Liver (tissue), 3 donors: ENCODE data around the gene NCAPH2.

Experiments
- CTCF ChIP-seq: fragments of 150-350 bp; IDR thresholded peaks from 2 replicates; pipeline ENCODE4 v1.5.1; 2017; ENCODE audit warnings: improper control_type of control experiment, low read depth, low read length; ENCODE audit not compliant: missing input control
- RAD21 ChIP-seq, 2 donors: IDR thresholded peaks; 2 replicates each; pipeline ENCODE4 v1.6.1; 2016; ENCODE audit warnings: antibody characterized with exemption in 2 of 2, mild to moderate bottlenecking in 2 of 2
- REST ChIP-seq: IDR thresholded peaks from 2 replicates; pipeline ENCODE4 v1.6.1; 2016; ENCODE audit warnings: antibody characterized with exemption, mild to moderate bottlenecking
- SP1 ChIP-seq: IDR thresholded peaks from 2 replicates; pipeline ENCODE4 v1.6.1; 2018; ENCODE audit warnings: antibody characterized with exemption, mild to moderate bottlenecking
- TAF1 ChIP-seq: conservative IDR thresholded peaks from 2 replicates; pipeline ENCODE4 v1.6.1; 2016; ENCODE audit warnings: antibody characterized with exemption, mild to moderate bottlenecking
- YY1 ChIP-seq: IDR thresholded peaks from 2 replicates; pipeline ENCODE4 v1.6.1; 2016; ENCODE audit warnings: antibody characterized with exemption, mild to moderate bottlenecking
- ZBTB33 ChIP-seq: IDR thresholded peaks from 2 replicates; pipeline ENCODE4 v1.6.1; 2016; ENCODE audit warnings: antibody characterized with exemption
- TF ChIP-seq, protein P1 (sequence below): IDR thresholded peaks from 2 replicates; pipeline ENCODE4 v1.6.1; 2016; ENCODE audit warnings: antibody characterized with exemption
- TF ChIP-seq, protein P2 (sequence below): IDR thresholded peaks from 2 replicates; pipeline ENCODE4 v1.6.1; 2016; ENCODE audit warnings: antibody characterized with exemption
- donor health status: healthy.
- donor health status: healthy.

- TF ChIP-seq CTCF (no peak), TAF1 (no peak), ZBTB33 (no peak), SP1 (no peak), YY1 (no peak), RAD21 (IDR thresholded peaks at IDR 0.05) (no peak), REST (no peak)
- TF ChIP-seq, protein P1, sequence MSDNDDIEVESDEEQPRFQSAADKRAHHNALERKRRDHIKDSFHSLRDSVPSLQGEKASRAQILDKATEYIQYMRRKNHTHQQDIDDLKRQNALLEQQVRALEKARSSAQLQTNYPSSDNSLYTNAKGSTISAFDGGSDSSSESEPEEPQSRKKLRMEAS = no peak
- TF ChIP-seq, protein P2, sequence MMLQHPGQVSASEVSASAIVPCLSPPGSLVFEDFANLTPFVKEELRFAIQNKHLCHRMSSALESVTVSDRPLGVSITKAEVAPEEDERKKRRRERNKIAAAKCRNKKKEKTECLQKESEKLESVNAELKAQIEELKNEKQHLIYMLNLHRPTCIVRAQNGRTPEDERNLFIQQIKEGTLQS = no peak
Measured at GRCh38 chr22:50516891-50517290, 8.9 kb downstream of the NCAPH2 start.
